GM21619 (cell line): ENCODE data around the gene PPP6R3.
A peak's percentile ranks its signal among the peaks of the same experiment; 100 is the strongest.
"Not testable (repeated sequence)": the region's sequence is repeated elsewhere in the genome, so short reads cannot be mapped to it uniquely, and the experiment has no call there.

ENCODE experiments used
- ATAC-seq: cut with Tn5 transposase; IDR thresholded peaks from one replicate; pipeline ENCODE4 v1.9.1; 2021; ENCODE audit not compliant: unreplicated experiment

PPP6R3 gene

DNA sequence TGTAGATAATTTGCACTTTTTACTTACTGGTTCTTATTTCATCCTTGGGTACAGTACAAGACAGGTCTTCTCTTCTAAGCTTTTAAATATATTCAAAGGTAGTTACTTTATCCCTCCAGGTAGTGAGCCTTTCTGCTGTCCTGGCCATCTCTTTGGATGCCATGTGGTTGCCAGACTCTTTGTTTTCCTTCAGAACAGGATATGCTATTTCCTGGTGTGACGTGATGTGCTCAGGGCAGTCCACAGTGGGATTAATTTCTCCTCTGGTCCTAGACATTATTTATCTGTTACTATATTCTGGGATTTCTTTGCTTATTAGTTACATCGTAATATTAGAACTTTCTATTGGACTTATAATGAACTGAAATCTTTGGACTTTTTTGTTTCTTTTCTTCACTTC, 63.7 kb downstream of the PPP6R3 start:
- ATAC-seq = no peak

DNA sequence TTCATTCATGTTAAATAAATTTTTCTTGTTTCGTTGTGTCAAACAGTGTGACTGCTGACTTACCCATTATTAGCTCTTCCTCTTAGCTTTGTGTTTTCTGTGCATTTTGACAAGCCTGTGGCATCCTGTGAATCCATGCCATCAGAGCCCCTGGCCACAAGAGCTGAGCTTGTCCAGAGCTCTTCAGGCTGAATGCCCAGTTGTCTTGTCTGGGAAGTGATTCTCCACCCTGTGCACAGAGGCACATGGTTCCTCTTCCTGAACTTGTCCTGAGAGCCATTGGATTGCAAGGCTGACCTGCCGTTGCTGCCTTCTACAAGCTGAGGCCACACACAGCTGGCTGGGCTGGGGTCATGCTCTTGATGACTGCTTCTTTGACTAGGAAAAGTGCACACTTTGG, 64.1 kb downstream of the PPP6R3 start:
- no peak for ATAC-seq

DNA sequence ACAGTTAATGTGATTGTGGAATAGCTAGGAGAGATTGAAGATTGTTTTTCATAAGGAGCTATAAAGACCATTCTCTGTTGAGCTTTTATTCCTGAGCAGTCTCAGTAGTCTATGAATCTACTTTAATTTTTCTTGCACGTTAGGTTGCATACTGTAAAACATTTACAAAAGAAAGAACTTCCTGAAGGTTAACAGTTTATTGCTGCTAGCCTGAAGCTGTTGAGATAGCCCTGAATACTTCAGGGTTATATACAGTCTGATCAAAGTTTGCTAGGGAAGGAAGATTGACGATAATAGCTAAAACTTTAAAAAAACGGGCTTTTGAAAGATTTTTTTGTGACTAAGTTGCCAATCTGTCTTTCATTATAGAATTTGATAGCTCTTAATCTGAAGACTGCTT, 64.8 kb downstream of the PPP6R3 start:
- no peak for ATAC-seq

DNA sequence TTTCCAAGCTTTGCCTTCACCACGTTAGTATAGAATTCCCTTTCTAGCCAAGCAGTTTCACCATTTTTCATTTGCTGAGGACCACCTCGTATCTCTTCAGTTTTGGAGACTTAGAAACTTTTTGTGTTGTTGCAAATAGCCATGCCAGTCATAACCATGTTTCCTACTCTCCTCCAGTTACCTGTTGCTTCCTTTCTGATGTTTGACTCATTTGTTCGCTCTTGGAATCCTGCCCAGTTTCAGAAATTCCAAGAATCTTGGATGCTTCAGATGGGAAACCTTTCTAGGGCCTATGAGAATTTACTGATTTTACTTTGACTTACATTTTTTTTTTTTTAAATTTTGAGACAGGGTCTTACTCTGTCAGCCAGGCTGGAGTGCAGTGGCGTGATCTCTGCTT, 65.4 kb downstream of the PPP6R3 start:
- no peak for ATAC-seq

DNA sequence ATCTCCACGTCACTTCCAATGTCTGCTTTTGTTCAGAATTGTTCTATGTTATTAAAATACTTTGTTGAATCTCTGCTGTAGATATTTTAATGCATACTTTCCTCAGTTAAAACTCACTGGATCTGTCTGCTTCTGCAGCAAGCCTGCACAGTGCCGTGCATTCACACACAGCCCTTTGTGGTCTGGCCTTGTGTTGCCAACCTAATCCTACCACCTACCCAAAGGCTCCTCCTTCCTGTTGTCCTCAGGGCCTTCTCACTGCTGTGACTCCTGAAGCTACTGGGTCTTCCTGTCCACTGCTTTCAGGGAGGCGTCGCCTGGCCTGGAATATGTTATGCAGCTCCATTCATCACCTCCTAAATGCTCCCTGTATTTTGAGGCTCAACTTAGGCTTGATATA, 67.0 kb downstream of the PPP6R3 start:
- ATAC-seq = no peak

DNA sequence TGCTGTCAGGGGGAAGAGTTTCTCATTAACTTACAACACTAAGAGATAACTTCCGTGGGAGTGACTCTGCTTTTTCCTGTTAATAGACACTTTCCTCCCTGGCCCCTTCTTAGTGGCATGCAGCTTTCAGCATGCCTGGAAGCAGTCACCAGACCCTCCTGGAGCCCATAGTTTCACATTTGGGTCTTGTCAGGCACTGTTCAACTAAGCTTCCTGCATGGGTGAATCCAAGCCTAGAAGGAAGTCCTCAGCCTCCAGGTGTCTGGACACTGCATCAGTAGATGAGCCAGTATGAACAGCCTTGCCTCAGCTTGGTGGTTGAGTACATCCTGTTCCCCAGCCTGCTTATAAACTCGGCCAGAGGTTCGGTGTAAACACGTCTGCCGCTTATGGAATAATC, 68.1 kb downstream of the PPP6R3 start:
- no peak for ATAC-seq

DNA sequence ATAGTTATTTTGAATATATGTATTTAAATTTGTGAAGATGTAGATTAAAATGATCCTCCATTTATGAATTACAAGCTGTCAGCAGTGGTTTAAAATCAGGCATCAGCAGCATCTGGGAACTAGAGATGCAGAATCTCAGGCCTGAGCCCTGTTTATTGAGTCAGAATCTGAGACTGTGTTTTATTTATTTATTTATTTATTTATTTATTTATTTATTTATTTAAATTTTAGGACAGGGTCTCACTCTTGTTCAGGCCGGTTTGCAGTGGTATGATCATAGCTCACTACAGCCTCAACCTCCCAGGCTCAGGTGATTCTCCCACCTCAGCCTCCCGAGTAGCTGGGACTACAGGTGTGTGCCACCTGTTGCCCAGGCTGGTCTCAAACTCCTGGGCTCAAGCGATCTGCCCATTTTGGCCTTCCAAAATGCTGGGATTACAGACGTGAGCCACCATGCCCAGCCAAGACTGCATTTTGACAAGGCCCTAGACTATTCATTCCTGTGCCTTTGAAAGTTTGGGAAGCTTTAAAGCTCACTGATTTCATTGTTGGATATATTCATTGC, 70.7 kb downstream of the PPP6R3 start:
- ATAC-seq = no peak

DNA sequence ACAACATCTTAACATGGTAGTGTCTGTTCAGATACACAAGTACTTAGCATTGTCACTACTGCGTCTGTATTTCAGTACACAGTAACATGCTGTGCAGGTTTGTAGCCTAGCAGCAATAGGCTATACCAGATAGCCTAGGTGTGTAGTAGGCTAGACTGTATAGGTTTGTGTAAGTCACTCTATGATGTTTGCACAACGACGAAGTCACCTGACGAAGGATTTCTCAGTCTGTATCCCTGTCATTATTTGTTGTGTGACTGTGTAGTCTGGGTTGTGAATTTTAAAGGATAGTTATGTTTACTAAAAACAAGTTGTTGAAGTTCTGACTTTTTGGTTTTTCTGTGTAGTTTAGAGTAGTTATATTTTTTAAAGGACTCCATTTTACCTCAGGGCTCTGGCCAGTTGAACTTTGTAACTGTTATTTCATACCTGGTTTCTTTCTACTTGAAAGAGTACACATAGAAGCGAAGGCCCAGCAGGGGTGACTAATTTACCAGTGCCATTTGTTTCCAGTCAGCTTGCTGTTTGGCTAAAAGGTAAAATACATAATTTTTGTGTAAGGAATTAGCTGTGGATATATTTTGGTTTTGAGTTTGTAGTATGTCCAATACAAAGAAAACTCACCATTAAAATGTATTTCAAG, 72.3 kb downstream of the PPP6R3 start:
- no peak for ATAC-seq

DNA sequence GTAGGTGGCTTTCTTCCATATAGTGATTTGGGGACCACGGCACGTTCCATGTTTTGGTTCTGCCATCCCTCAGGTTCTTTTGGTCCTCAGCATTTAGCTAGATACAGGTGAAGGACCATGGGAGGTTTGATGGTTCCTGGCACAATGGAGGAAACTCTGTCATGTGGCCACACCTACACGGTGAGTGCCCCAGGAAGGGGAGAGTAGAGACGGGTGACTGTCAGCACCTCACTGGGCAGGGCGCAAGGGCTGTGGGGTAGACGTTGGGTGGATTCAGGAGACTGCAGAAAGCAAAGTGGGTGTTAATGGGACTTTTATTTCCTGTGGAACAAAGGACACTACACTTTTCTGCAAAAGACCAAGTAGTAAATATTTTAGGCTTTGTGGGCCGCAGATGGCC, 73.4 kb downstream of the PPP6R3 start:
- ATAC-seq = no peak

DNA sequence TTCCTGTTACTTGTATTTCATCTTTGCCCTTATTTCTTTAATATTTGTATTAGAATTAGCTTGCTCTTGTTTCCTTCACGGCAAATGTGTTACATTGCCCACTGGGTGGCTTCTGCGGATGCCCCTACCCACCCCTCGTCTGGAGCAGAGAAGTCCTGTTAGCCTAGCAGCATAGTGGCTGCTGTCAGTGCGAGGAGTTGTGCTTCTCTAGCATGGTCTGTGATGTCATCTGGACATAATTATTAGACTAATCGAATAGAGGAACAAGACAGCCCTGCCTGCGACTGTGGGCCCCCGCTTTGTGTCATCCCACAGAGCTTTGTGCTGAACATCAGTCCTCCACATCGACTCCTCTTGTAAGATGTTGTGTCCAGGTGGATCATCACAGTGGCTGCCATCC, 74.5 kb downstream of the PPP6R3 start:
- ATAC-seq = no peak

DNA sequence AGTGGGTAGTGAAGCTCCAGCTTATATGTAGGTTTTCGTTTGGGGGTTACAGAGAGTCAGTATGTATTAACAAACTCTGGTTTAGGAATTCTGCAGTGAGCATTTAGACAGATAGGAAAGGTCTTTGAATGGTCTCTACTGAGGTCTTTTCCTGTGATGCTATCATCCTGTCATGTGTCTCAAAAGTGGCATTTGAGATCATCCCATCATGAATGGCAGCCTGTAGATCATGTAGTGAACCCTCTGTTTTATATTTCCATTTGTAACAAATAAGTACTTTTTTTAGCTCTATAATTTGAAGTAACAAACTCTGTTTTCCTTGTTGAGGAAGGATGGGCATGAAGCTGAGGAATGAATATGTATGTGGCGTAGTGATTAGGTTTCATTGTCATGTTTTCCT, 76.2 kb downstream of the PPP6R3 start:
- ATAC-seq = no peak

DNA sequence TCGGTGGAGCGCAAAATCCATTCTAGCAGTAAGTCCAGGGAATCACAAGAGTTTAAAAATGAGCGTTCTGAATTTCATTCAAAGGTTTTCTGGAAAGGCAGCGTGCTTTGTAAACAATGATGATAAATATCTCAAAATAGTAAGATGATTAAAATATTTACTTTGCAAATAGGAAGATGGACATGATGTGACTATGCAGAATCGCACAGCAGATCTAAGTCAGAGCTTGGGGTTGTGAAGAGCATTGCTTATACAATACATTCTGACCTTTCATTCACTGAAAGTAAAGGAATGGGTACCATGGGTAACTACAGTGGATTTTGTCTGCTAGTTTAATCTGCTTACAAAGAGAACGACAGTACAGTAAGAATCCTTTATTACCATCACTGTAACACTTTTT, 77.5 kb downstream of the PPP6R3 start:
- no peak for ATAC-seq

DNA sequence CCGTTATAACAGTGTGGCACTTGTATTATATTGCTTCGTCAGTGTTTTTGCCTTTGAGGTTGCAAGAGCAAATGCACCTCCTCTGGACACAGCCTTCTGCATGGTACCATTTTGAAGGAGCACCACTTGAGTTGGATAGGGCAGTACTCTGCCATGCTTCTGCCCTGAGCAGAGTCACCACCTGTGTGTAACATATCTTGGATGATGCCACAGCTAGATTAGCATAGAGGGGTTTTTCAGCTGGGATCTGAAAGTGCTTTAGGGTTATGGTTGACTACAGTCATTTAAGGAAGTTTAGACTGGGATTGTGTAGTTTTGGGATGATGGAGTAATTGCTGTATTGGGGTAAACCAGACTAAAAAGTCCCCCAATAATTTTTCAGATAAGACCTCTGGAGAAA, 78.8 kb downstream of the PPP6R3 start:
- ATAC-seq = no peak

DNA sequence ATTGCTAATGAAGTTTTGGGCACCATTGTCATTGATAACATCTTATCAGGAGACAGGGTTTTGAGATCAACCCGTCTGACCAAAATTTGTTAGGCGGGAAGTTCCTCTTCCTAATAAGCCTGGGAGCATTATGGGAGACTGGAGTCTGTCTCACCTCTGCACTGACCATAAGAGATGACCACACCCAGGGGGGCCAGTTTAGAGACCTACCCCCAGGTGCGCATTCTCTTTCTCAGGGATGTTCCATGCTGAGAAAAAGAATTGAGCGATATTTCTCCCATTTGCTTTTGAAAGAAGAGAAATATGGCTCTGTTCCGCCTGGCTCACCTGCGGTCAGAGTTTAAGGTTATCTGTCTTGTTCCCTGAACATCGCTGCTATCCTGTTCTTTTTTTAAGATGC, 80.0 kb downstream of the PPP6R3 start:
- ATAC-seq = not testable (repeated sequence)

DNA sequence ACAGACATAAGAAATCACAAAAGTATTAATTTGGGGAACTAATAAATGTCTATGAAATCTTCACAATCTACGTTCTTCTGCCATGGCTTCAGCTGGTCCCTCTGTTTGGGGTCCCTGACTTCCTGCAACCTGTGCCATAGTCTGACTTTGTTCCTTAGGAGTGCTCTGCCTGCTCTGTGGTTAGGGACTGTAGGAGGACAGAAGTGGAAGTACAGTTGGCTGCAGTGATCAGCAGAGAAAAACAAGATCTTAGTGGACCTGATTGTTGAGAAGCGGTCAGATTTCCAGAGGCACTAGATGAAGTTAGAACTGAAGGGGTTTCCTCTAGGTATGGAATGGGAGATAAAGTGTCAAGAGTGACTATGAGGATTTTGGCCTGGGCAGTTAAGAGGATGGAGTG, 80.6 kb downstream of the PPP6R3 start:
- no peak for ATAC-seq

DNA sequence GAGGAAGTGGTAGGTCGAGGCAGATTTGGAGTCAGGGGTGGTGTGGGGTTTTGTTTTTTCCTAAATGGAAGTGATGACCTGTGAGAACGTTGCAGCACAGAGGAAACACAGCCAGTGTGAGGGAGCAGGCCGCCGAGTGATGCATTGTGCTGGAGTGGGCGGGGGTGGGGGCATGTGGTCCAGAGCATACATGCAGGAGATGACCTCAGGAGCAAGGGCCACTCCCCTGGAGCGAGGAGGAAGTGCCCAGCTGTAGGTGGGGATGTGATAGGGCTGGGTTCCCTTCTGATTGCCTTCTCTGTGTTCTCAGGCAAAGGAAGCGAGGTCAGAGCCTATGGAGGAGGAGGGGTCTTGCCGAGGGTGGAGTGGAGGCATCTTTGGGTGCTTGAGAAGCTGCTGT, 81.4 kb downstream of the PPP6R3 start:
- no peak for ATAC-seq

DNA sequence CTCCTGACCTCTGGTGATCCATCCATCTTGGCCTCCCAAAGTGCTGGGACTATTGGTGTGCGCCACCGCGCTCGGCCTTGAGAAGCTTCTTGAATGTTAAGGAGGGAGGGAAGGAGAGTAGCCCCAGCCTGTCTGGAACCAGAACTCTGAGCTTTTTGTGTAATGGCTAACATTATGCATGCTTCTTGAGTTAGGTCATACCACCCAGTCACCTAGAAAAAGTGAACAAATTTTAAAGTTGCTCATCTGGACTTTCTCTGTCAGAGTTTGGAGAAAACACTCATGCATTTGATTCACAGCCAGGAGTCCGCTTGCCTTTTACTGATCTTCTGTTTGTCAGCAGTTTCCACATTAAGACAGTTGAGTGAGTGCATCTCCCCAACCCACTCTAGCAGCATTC, 82.1 kb downstream of the PPP6R3 start:
- ATAC-seq = no peak

DNA sequence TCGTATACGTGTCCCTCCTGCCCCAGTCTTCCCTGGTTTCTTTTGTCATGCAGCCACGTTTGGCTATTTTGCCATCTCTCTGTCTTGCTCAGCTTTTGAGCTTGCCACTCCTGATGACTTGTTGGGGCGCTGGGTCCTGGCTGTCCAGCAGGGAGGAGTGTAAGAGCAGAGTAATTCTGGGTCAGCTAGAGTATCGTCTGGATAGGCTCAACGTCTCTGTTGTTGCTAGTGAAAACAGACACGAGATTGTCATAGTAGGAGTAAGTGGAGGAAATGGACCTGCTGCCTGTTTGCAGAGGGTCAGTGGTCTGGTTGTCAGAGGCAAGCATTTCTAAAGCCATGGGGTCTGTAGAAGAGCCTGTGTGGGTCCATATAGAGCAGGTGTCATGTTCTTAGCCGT, 83.0 kb downstream of the PPP6R3 start:
- no peak for ATAC-seq

DNA sequence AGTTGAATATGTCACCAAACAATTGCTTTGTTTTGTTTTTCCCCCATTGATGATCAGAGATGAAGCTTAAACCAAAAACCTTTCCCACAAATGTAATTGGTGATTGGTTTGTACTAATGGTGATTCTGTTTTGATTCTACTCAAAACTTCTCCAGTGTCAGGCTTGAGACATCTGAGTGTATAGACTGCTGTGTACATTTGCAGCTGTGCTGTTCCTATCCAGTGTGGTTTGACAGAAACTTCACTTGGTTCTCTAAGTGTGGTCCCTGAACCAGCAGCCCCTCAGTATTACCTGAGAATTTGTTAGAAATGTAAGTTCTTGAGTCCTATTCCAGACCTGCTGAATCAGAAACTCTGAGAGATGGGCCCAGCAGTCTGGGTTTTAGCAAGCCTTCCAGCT, 84.8 kb downstream of the PPP6R3 start:
- ATAC-seq = peak; percentile 56

DNA sequence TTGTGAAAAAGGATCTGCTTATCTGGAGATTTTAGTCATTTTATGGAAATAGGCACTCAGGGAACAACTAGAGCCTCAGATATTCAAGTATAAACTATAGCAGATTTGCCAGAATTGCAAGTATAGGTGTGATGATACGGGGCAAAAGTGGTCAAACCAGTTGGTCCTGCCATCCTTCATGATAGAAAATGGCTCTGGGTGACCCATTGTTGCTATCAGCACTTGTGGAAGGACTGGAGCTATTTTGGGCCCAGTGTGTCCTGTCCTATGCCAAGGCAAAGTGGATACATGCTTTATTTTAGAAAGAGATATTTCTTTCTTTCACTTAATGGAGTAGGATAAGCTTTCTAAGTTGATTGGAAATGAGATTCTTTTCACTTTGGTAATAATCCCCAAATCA, 85.2 kb downstream of the PPP6R3 start:
- no peak for ATAC-seq

DNA sequence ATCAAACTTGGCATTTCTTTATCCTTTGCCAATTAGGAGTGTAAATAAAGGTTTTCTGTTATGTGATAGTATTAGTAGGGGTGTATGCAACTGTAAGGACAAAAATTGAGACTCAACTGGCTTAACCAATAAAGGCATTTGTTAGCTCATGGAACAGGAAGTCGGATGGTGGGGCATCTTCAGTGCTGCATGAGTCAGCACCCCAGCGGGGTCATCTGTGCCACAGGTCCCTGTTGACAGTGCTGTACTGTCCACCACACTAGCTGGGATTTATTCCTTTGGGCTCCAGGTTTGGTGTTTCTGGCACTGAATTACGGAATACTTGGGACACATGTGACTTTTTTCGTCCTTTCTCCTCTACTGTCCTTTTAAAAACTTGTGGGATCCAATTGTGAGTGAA, 86.0 kb downstream of the PPP6R3 start:
- no peak for ATAC-seq

DNA sequence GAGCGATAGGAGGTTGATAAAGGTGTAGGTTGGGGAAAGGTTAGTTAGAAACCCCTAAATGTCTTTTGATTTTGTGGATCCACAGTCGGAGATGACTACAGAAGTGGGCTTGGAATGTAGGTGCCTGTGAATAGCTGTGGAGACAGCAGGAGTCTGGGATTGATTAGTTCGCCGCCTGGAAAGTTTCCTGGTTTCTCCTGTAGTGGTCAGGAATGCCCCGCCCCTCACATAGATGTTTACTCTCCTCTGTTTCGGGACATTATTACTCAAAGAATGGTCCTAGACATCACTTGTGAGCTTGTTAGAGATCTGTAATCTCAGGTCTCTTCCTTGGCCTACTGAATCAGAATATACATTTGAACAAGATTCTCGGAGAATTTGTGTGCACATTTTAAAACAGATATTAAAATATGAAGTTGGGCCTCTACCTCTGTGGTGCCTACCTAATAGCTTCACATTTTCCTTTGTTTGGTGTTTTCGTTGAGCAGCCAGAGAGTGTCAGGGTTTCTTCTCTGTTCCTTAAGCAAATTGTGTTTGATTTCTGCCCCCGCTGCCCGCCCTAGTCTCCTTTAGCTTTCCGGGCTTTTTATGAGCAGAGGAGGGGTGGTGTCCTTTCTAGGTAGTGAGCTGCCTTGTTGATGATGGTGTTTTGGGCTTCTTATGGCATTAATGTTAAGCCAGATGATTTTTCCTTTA, 89.4 kb downstream of the PPP6R3 start:
- no peak for ATAC-seq

DNA sequence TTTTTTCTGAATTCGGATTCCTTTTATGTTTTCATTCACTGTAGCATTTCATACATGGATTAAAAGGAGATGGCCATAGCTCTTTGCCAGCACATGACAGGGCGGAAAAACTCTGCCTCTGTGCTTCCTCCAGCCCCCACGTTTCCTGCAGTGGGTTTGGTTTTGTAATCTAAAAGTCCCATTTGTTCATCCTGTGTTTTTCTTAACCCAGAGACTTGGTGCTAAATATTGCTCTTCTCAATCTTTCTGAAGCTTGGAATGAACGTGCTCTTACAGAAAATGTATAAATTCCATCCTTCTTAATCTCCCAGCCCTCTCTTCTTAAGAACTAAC, 89.9 kb downstream of the PPP6R3 start:
- ATAC-seq = no peak
